NCI-H526 (cell line): ENCODE measurements around the gene PGF.
"Not testable (repeated sequence)": the region's sequence is repeated elsewhere in the genome, so short reads cannot be mapped to it uniquely, and the experiment has no call there.

Source experiments
- DNase-seq, 2 experiments: peaks; one replicate each; lab custom pipeline; 2025; lab: John Stamatoyannopoulos, UW

The PGF gene

GRCh38 chr14:74942181-74942580, 13.2 kb downstream of the PGF start:
- DNase-seq, result no peak

GRCh38 chr14:74941676-74942097, 13.7 kb downstream of the PGF start:
- no peak for DNase-seq

DNA sequence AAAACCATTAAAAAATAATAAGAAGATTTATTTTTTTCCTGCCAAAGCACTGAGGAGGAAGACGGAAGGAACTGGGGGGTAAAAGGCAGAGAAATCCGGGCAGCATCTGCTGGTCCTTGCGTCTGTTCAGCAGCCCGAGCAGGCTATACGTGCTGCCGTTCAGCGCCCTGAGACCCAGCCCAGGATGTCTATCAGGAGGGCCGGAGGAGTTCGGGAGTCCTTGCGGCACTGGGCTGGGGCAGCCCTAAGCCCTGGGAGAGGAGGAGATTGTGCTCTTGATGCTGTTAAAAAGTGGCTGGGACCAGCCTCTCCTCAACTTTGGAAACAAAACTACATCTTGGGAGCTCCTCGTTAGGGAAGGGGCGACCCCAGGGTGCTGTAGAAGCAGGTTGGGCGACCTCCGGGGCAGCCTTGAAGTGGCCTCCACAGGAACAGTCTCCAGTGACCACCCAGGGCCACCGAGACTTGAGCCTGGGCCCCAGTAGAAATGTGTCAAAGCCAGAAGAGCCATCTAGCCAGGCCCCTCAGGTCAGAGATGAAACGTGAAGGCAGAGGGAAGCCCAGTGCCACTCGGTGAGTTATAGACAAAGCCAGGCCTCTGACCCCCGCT, 14.3 kb downstream of the PGF start:
- DNase-seq, result no peak

DNA sequence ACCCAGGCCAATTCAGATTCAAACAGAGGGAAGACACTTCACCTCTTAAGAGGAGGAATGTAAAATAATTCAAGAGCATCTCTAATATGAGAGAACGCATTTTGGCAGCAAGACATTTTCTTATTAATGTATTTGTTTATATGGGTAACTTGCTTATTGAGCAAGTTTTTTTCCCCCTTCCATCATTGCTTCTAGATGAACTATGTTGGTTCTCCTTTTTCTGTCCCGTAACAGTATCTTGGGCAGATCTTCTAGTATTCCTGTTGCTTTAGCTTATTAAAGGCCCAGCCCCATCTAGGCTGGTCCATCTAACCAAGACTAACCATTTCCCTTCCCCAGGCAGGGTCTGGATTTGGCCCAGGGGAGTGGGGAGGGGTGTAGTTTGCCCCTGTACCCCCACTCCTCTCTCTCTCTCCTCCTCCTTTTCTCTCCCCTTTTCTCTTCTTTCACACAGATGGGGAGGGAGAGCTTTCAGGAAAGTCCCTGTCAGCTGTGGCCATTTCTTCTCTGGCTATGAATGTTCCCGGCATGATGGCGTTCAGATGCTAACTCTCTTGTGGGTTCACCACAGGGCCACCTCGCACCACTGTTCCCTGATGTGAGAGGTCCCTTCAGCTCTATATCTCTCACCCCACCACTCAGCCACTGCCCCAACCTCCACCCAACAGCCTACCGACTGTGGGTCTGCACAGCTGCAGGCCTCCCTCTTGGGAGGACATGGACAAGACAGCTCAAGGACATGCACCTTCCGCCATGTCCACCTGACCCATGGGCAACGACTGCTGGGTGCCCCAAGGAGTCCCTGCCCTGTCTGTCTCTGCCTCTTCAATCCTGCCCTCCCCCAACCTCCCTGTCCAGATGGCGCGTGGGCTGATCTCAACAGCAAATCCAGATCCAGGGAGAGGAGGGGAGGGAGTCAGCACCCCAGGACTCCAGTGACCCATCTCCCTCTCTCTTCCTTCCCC, 16.6 kb downstream of the PGF start:
- DNase-seq, result no peak

DNA sequence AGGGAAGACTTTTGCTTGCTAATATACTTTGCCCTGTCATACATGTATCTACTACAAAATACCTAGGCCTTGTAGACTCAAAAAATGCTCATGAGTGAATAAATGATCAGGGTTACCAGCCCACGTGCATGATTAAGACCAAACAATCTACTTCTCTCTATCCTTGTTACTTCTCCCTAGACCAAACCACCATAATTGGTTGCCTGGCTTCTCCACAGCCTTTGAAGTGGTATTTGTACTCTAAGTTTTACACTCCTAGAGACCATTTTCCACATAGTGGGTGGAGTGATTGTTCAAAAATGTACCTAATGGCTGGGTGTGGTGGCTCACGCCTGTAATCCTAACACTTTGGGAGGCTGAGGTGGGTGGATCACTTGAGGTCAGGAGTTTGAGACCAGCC, 18.2 kb downstream of the PGF start:
- DNase-seq, result no peak

- no peak for DNase-seq
Observed at GRCh38 chr14:74936731-74937130, 18.7 kb downstream of the PGF start.

GRCh38 chr14:74936151-74936550, 19.2 kb downstream of the PGF start:
- DNase-seq, result no peak

DNA sequence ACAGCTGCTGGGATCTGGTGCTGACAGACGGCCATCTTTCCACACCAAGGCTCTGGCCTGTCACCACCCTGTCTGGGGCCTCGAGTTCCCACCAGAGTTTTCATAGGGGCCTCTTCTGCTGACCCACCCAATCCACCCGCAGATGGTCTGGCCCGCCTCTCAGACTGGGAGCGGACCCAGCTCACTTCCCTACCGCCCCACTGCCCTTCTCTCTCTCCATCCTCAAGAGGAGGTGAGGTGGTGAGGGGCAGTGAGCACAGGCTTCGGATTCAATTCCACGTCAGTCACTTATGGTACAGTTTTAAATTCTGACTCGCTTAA, 20.1 kb downstream of the PGF start:
- no peak for DNase-seq

DNA sequence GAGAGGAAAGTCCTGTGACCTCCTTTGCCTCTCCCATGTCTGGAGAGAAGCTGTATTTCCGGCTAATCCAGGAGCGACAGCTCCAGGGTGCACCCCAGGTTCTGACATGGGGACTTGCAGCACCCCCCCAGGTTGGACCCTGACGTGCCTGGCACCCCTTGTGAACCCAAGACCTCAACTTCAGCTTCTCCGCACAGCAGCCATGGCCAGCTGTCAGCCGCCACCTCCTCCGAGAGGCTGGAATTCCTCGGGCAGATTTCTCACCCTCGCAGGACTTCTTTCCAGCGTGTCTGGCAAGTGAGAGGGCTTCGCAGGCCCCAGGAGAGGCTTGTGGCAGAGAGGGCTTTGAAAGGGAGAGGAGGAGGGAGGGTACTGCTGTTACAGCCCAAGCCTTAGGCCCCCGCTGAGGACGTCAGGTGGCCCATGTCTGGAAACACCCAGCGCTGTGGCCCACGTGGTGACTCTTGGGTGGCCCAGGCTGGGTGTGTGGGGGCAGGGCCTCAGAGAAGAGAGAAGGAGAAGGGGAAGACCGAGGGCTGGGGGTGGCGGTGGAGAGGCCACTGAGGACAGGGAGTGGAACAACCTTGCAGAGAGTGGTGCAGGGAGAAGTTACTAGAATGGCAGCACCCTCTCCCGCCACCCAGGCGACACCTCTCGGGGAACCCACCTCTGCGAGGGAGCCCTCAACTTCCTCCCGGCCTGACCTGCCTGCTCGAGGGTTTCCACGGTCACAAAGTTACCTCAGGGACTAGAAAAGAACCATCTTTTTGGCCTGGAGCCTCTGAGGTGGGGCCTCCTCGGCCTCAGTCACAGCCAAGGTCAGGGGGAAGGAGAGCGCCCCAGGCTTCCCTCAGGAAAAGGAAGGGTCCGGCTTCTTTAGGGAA, 20.7 kb downstream of the PGF start:
- DNase-seq, result no peak

DNA sequence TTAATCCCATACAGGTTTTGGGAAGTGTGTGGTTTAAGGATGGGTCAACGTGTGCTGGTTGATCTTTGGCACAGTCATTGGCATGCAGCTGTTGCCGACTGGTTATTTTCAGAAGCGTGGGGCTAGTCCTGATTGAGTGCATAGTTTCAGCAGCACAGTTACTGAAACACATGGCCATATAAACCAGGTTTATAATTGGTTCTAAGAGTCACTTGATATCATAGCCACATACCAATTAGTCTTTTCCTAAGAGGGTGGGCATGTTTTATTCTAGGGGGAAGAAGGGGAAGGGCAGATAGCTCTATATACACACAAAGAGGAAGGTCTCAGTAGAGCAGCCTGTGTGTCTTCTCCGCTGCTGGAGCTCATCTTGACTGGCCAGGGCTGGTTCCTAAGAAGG, 21.4 kb downstream of the PGF start:
- no peak for DNase-seq

DNA sequence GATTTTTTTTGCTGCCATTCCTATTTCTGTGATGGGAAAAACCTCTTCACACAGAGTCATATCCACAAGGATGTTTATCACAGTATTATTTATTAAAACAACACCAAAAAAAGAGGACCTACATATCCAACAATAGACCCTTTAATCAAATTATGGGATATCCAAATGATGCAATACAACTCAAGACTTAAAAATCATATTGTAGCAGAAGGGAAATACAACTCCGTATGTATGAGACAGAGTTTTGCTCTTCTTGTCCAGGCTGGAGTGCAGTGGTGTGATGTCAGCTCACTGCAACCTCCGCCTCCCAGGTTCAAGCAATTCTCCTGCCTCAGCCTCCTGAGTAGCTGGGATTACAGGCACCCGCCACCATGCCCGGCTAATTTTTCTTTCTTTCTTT, 22.5 kb downstream of the PGF start:
- not testable (repeated sequence) for DNase-seq

DNA sequence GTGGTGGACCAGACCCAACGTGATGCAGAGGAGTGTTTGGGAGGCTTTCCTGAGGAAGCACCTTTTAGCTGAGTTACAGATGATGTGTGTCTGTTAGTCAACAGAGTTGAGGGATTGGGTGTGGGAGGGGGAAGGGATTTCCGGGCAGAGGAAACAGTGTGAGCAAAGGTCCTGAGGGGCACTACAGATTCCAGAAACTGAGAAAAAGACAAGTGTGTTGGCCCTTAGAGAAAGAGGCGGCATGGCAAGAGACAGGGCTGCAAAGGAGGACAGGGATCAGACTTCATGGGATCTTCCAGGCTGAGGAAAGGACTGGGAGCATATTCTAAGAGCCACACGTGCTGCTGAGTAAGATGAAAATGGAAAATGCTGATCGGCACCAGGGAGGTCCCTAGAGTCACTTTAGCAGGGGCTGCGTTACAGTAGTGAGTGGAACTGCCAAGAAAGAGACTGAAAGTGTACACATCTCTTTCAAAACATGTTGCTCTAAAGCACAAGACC, 22.9 kb downstream of the PGF start:
- no peak for DNase-seq

GRCh38 chr14:74931744-74932143, 23.7 kb downstream of the PGF start:
- not testable (repeated sequence) for DNase-seq

GRCh38 chr14:74929242-74929641, 26.2 kb downstream of the PGF start:
- DNase-seq, result no peak

DNA sequence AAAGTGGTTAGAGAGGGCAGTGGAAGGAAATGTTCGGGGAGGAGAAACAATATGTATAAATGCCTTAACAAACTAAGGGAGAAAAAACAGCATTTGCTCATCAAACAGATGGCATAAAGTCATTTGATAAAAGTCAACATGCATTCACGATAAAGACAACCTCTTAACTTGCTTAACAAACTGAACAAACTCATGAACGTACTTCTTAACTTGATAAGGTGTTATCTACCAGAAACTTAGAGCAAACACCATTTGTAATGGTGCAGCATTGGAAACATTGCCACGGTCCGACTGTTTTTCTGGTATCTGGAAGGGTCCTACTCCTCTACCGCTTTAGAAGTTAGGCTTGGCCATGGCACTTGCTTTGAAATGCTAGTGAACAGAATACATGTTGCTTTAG, 28.2 kb downstream of the PGF start:
- no peak for DNase-seq

GRCh38 chr14:74924061-74924460, 31.3 kb downstream of the PGF start:
- no peak for DNase-seq

GRCh38 chr14:74922752-74923401, 32.5 kb downstream of the PGF start, which contains the start of gene RPS6KL1:
Gene RPS6KL1, minus strand, starts transcription at chr14:74923260. Its CDS starts 1,719 bp downstream, at chr14:74921541.
- peak; percentile 66 to 93 for DNase-seq

DNA sequence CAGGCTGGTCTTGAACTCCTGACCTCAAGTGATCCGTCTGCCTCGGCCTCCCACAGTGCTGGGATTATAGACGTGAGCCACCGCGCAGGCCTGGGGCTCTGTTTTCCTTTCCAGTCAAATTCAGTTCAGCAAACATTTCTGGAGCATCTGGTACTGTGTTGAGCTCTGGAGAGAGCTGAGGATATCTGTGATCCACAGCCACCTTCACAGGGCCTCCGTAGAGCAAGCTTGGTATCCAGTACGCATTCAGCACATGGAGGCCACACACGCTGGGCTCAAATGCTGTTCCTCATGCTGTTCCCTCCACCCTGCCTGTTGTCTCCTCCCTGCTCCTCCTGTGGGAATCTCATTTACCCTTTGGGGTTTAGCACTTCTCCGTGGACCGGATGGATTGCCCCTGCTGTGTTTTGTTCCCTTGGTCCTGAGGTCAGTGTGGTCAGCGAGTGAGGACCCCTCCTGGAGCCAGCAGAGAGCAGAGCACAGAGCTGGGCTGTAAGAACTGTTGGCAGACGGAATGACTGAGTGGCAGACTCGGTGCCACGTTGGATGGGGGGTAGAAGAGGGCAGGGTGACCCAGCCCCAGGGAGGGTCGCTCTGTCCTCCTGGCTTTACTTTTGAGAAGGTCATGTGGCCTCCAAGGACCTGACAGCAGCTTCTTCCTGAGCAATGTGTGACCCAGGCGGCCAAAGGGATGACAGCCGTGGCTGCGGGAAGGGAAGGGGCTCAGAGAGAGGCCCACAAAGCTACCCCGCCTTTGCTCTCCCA, 33.2 kb downstream of the PGF start:
- DNase-seq, result no peak

DNA sequence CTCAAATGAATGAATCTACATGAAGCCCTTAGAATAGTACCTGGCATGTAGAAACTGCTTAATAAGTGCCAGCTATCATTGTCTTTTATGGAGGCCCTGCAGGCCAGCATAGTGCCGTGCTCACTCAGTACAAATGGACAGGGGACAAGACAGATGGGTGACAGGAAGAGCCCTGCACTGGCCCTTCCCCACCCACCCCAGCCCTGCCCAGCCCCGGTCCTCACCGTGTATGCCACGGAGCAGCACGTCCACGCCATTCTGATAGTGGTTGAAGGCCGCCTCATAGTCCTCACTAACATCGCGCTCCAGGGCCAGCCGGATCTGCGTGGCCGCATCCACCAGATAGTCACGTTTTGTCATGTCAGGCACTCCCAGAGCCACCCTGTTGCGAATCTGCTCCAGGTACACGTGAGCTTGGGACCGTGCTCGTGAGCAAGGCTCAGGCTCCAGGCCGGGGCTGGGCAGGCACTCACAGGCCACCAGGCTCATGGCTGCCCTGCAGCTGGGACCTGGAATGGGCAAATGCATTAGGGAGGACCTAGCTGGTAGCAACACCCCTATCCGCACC, 34.3 kb downstream of the PGF start:
- DNase-seq, result no peak

- no peak for DNase-seq
Observed at GRCh38 chr14:74920281-74920680, 35.1 kb downstream of the PGF start.
